Measurements from ENCODE around the gene SYDE1.

SYDE1 gene

GRCh38 chr19:15104411-15104810, 2.8 kb upstream of the SYDE1 start:
- TF ChIP-seq CTCF (IDR thresholded peaks at IDR 0.05; ENCODE audit: insufficient read depth, low read length, poor library complexity, severe bottlenecking): no peak
- Histone ChIP-seq H3K27me3 (replicated peaks; ENCODE audit: control insufficient read depth, insufficient read depth, low read length) (peaks cover 2% of the 10 kb centered on the region; the same call in 1 of the 2 replicates), H3K36me3 (ENCODE audit: control insufficient read depth, insufficient read depth, low read length) (no peaks in the 10 kb centered on the region), H3K4me3 (replicated peaks; ENCODE audit: low read depth, low read length) (no peak overlapping the region)
- no peak for DNase-seq (ENCODE audit: extremely low read depth, insufficient read length)

GRCh38 chr19:15105044-15105443, 2.2 kb upstream of the SYDE1 start:
- TF ChIP-seq CTCF (IDR thresholded peaks at IDR 0.05; ENCODE audit: insufficient read depth, low read length, poor library complexity, severe bottlenecking): no peak
- peaks cover 2% of the 10 kb centered on the region; the same call in 1 of the 2 replicates for H3K27me3 ChIP-seq (replicated peaks; ENCODE audit: control insufficient read depth, insufficient read depth, low read length)
- no peaks in the 10 kb centered on the region for H3K36me3 ChIP-seq (ENCODE audit: control insufficient read depth, insufficient read depth, low read length)
- no peak overlapping the region for H3K4me3 ChIP-seq (replicated peaks; ENCODE audit: low read depth, low read length)
- no peak for DNase-seq (ENCODE audit: extremely low read depth, insufficient read length)

- no peaks in the 10 kb centered on the region for H3K36me3 ChIP-seq (ENCODE audit: control insufficient read depth, insufficient read depth, low read length)
- H3K4me3 ChIP-seq (replicated peaks; ENCODE audit: low read depth, low read length): no peak overlapping the region
- DNase-seq (ENCODE audit: extremely low read depth, insufficient read length): no peak
- H3K27me3 ChIP-seq (replicated peaks; ENCODE audit: control insufficient read depth, insufficient read depth, low read length): peaks cover 2% of the 10 kb centered on the region; the same call in 1 of the 2 replicates
- no peak for TF ChIP-seq CTCF (IDR thresholded peaks at IDR 0.05; ENCODE audit: insufficient read depth, low read length, poor library complexity, severe bottlenecking)
Observed at GRCh38 chr19:15108145-15108844, 1.1 kb downstream of the SYDE1 start.

- TF ChIP-seq CTCF (IDR thresholded peaks at IDR 0.05; ENCODE audit: insufficient read depth, low read length, poor library complexity, severe bottlenecking): no peak
Observed at GRCh38 chr19:15108845-15109767, 1.9 kb downstream of the SYDE1 start.

GRCh38 chr19:15109768-15110417, 2.7 kb downstream of the SYDE1 start:
- TF ChIP-seq CTCF (IDR thresholded peaks at IDR 0.05; ENCODE audit: insufficient read depth, low read length, poor library complexity, severe bottlenecking): no peak
- H3K4me3 ChIP-seq (replicated peaks; ENCODE audit: low read depth, low read length): no peak overlapping the region
- H3K27me3 ChIP-seq (replicated peaks; ENCODE audit: control insufficient read depth, insufficient read depth, low read length): peaks cover 2% of the 10 kb centered on the region; the same call in 1 of the 2 replicates
- no peaks in the 10 kb centered on the region for H3K36me3 ChIP-seq (ENCODE audit: control insufficient read depth, insufficient read depth, low read length)
- no peak for DNase-seq (ENCODE audit: extremely low read depth, insufficient read length)

More at GRCh38 chr19:15108845-15109767, 1.9 kb downstream of the SYDE1 start:
- no peak for DNase-seq (ENCODE audit: extremely low read depth, insufficient read length)
- H3K27me3 ChIP-seq (replicated peaks; ENCODE audit: control insufficient read depth, insufficient read depth, low read length): peaks cover 2% of the 10 kb centered on the region; the same call in 1 of the 2 replicates
- no peak overlapping the region for H3K4me3 ChIP-seq (replicated peaks; ENCODE audit: low read depth, low read length)
- no peaks in the 10 kb centered on the region for H3K36me3 ChIP-seq (ENCODE audit: control insufficient read depth, insufficient read depth, low read length)
